GM12801 (cell line): Measurements from ENCODE around the gene PCBP3.

Source experiments
- TF ChIP-seq, protein P1 (sequence below): IDR thresholded peaks from one replicate; pipeline ENCODE4 v1.5.1; 2011; ENCODE audit warnings: control low read depth; ENCODE audit not compliant: insufficient read length; ENCODE audit errors: extremely low read depth

PCBP3 gene

GRCh38 chr21:45943630-45944540 lies 300.4 kb downstream of the PCBP3 start:
- TF ChIP-seq, protein P1, sequence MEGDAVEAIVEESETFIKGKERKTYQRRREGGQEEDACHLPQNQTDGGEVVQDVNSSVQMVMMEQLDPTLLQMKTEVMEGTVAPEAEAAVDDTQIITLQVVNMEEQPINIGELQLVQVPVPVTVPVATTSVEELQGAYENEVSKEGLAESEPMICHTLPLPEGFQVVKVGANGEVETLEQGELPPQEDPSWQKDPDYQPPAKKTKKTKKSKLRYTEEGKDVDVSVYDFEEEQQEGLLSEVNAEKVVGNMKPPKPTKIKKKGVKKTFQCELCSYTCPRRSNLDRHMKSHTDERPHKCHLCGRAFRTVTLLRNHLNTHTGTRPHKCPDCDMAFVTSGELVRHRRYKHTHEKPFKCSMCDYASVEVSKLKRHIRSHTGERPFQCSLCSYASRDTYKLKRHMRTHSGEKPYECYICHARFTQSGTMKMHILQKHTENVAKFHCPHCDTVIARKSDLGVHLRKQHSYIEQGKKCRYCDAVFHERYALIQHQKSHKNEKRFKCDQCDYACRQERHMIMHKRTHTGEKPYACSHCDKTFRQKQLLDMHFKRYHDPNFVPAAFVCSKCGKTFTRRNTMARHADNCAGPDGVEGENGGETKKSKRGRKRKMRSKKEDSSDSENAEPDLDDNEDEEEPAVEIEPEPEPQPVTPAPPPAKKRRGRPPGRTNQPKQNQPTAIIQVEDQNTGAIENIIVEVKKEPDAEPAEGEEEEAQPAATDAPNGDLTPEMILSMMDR = no peak

DNA sequence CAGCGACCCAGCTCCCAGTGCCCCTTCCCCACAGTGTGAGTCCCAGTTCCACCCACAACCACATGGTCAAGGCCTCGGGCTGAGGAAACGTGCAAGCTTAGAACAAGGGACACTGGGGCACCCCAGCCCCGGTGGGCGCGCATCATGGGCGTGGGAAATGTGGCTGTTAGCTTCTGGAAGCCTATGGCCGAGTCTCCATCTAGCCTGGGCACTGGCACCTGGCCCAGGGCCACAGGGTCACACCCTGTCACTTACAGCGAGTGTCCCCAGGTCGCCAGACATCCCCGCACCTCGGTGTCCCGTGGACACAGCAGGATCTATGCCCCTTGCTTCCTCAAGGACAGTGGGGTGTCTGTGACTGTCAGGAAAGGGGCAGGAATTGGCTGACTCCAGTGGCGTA lies 301.1 kb downstream of the PCBP3 start:
- TF ChIP-seq, protein P1 = no peak

- TF ChIP-seq, protein P1 = no peak
Observed at GRCh38 chr21:45945066-45945867, 301.7 kb downstream of the PCBP3 start.

DNA sequence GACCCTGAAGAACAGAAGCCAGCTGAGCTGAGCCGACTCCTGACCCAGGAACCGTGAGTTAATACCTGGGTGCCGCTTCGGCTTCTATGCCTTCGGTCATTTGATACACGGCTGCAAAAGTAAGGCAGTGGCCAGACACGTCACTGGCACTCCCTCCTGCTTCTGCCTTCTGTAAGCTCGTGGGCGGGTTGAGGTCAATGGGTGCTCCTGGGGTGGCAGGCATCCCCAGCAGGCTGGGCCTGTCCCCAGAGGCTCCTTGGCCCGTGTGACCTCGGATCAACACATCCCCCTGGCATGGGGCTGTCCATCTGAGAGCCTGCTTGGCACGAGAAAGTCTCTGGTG lies 302.3 kb downstream of the PCBP3 start:
- TF ChIP-seq, protein P1 = no peak

DNA sequence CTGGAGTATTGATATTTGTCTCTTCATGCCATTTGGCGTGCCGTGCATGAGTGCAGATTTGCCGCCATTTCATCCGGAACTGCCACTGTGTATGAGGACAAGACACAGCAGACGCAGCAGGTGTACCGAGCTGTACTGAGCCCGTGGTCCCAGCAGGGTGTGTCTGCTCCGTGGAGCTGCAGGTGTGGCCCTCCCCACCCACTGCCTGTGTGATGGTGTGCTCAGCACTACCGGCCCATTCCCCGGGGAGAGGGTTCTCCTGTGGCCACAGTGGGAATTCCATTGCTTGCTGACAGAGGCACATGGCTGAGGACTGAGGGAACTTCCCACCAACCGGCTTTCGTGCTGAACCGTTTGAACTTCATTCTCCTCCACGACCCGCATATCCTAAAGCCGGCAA lies 303.8 kb downstream of the PCBP3 start:
- TF ChIP-seq, protein P1 = no peak

GRCh38 chr21:45947716-45948255 lies 304.3 kb downstream of the PCBP3 start:
- TF ChIP-seq, protein P1 = no peak

GRCh38 chr21:45948576-45949141 lies 305.1 kb downstream of the PCBP3 start:
- TF ChIP-seq, protein P1 = no peak
